Endothelial cell (in vitro differentiated cells): ENCODE data around the gene TSPAN2. TPM values are rescaled to one million over a fixed set of nuclear protein-coding genes. Genes with fewer than 3 reads are reported as not detected.

Source experiments
- DNase-seq: peaks from one replicate; pipeline ENCODE4 v3.0.0; 2021; ENCODE audit warnings: low spot score
- H3K27ac Mint-ChIP-seq: one replicate; pipeline ENCODE4 v1.8.0; 2021; ENCODE audit warnings: mixed read lengths, inconsistent platforms; ENCODE audit not compliant: unreplicated experiment
- H3K27me3 Mint-ChIP-seq: one replicate; pipeline ENCODE4 v1.8.0; 2021; ENCODE audit warnings: mild to moderate bottlenecking, moderate library complexity, mixed read lengths, inconsistent platforms; ENCODE audit not compliant: unreplicated experiment
- H3K36me3 Mint-ChIP-seq: one replicate; pipeline ENCODE4 v1.8.0; 2021; ENCODE audit warnings: mild to moderate bottlenecking, low read depth, mixed read lengths, inconsistent platforms; ENCODE audit not compliant: unreplicated experiment
- H3K4me1 Mint-ChIP-seq: one replicate; pipeline ENCODE4 v1.8.0; 2021; ENCODE audit warnings: mild to moderate bottlenecking, mixed read lengths, inconsistent platforms; ENCODE audit not compliant: unreplicated experiment
- H3K4me3 Mint-ChIP-seq: one replicate; pipeline ENCODE4 v1.8.0; 2021; ENCODE audit warnings: mild to moderate bottlenecking, mixed read lengths, inconsistent platforms; ENCODE audit not compliant: unreplicated experiment
- H3K9me3 Mint-ChIP-seq: one replicate; pipeline ENCODE4 v1.8.0; 2021; ENCODE audit warnings: mixed read lengths, inconsistent platforms; ENCODE audit not compliant: unreplicated experiment
- total RNA-seq: library from RNA; stranded (reverse); fragmentation: NEBNext Ultra II Directional; extraction: Animal tissue kit (Norgen Biotek cat#: 25700); gene quantifications from one replicate; pipeline ENCODE4 v1.2.1, GENCODE V29; 2021; ENCODE audit not compliant: unreplicated experiment
- TF ChIP-seq, protein P1 (sequence below): fragments of 200-600 bp; sonication (generic); IDR thresholded peaks from one replicate; pipeline ENCODE4 v1.5.0; 2021; ENCODE audit warnings: antibody characterized with exemption; ENCODE audit not compliant: unreplicated experiment

The TSPAN2 gene
- total RNA-seq, 1 donor from 2014 or later: 57.9 TPM

DNA sequence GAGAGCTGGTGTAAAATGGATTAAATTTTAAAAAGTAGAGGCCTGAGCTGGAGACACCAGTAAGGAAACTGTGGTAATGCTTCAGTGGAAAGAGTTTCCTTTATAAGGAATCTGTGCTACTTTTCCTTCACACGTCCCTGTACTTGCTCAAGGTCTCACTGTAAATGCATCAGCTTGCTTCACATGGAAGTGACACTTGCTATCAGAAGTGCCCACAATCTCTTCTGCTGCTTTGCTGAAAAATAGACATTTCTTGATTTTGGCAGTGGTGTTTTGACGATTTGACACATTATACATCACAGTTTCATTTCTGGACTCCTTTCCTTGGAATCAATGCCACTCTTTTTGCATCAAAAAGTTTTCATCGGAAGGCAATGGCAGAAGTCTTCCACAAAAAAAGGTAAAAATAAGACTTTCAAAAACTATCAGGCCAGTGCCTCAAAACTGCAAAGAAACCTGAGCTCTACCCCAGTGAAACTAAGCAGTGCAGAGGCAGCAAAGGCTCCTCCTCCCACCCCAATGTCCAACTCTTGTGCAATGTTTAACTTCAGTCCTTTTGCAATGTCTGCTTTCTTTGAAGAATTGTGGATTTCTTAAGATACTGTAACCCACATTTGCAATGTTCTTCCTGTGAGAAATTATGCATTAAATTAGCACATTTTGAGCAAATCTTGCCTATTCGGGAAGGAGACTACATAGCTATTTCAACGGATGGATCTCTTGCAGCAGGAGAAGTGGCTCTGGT lies 18.4 kb upstream of the TSPAN2 start:
- H3K9me3 Mint-ChIP-seq: no peaks in the 10 kb centered on the region
- peaks cover 5% of the 10 kb centered on the region for H3K27me3 Mint-ChIP-seq
- no peak overlapping the region for H3K27ac Mint-ChIP-seq
- no peak overlapping the region for H3K4me3 Mint-ChIP-seq
- no peak for DNase-seq
- no peaks in the 10 kb centered on the region for H3K36me3 Mint-ChIP-seq
- no peaks in the 10 kb centered on the region for H3K4me1 Mint-ChIP-seq
- TF ChIP-seq, protein P1, sequence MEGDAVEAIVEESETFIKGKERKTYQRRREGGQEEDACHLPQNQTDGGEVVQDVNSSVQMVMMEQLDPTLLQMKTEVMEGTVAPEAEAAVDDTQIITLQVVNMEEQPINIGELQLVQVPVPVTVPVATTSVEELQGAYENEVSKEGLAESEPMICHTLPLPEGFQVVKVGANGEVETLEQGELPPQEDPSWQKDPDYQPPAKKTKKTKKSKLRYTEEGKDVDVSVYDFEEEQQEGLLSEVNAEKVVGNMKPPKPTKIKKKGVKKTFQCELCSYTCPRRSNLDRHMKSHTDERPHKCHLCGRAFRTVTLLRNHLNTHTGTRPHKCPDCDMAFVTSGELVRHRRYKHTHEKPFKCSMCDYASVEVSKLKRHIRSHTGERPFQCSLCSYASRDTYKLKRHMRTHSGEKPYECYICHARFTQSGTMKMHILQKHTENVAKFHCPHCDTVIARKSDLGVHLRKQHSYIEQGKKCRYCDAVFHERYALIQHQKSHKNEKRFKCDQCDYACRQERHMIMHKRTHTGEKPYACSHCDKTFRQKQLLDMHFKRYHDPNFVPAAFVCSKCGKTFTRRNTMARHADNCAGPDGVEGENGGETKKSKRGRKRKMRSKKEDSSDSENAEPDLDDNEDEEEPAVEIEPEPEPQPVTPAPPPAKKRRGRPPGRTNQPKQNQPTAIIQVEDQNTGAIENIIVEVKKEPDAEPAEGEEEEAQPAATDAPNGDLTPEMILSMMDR: no peak

DNA sequence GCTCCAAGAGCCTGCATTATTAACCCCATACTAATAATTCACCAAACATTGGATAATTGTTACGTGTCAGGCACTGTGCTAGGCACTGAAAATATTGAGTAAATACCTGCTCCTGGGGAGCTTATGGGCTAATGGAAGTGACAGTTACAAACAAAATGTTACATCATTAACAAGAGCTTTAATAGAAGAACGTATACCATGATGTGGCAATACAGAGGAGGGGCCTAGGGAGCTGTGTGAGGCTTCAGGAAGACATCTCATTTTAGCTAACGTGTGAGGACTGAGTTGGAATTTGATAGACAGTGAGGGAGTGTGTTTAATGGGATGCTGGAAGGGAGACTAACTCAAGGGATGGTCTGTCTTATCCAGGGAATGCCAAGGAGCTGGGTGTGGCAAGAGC lies 16.5 kb upstream of the TSPAN2 start:
- DNase-seq: no peak
- no peaks in the 10 kb centered on the region for H3K36me3 Mint-ChIP-seq
- no peak overlapping the region for H3K4me3 Mint-ChIP-seq
- H3K27ac Mint-ChIP-seq: no peak overlapping the region
- no peaks in the 10 kb centered on the region for H3K4me1 Mint-ChIP-seq
- H3K9me3 Mint-ChIP-seq: no peaks in the 10 kb centered on the region
- H3K27me3 Mint-ChIP-seq: peaks cover 5% of the 10 kb centered on the region
- TF ChIP-seq, protein P1: no peak

DNA sequence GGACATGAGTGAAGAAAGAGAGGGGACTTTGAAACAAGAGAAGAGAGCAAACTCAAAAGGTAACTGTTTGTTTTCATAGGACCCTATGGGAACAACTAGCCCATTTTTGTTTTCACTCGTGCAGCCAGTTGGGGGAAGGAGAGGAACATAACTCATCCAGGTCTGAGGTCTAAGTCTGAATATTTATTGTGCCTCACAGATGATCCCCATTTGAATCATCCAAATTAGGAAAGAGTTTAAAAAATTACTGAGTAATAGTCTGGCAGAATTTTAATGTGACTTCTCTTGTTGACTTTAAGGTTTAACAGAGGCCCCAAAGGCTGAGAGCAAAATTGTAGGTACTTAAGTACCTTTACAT lies 10.4 kb upstream of the TSPAN2 start:
- Mint-ChIP-seq H3K4me1 (peaks cover 14% of the 10 kb centered on the region), H3K27ac (peak overlapping the region; percentile 92), H3K36me3 (no peaks in the 10 kb centered on the region), H3K4me3 (no peak overlapping the region), H3K9me3 (no peaks in the 10 kb centered on the region), H3K27me3 (no peaks in the 10 kb centered on the region)
- no peak for DNase-seq
- TF ChIP-seq, protein P1: no peak

DNA sequence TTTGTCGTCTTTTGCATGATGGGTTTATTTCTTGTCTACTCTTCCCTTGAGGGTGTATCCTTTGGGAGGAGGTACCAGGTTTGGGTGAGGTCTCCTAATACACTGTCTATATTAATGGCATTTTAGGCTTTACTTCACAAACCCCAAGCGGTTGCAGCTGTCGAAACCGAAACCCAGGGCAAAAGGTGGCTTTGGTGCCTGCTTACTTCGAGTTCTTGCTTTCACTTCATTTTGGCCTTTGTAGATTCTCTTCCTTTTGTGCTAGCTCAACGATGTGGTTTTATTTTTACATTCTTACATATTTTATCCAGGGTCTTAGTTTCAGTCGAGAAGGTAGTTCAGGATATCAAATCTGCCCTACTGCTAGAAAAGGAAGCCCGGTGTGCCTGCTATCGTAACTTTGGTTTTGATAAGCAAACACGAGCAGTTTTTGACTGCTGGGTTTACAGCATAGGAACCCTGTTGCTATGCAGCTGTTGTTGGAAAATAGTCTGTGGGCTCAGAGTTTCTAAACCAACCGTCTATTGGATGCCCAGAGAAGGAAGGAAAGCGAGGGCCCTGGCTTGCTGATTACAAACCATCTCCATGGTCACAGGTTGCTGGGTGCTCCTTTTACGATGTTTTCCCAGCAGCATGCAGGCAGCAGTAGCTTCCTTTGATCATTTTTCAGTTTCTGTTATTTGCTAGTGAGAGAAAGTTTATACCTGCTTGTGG lies 9.8 kb upstream of the TSPAN2 start:
- TF ChIP-seq, protein P1: no peak
- Mint-ChIP-seq H3K36me3 (no peaks in the 10 kb centered on the region), H3K9me3 (no peaks in the 10 kb centered on the region), H3K4me1 (peaks cover 14% of the 10 kb centered on the region), H3K4me3 (no peak overlapping the region), H3K27ac (peak overlapping the region; percentile 92), H3K27me3 (no peaks in the 10 kb centered on the region)
- peak; percentile 26 for DNase-seq

DNA sequence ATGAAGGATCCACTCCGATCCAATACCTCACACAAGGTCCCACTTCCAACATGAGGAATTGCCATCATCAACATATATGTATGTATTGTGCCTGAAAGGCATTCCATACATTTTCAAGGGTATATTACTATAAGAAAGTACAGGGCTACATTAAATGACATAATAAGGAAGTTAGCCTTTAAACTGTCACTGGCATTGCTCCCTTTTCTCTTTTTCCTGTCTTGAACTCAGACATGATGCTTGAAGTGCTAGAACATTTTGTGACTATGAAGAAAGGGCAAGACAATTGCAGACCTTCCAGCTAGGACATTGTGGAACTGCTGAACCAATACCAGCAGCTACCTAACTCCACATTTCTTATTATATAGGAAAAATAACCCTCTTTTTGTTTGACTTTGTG lies 2.9 kb upstream of the TSPAN2 start:
- H3K27ac Mint-ChIP-seq: no peak overlapping the region
- no peak overlapping the region for H3K4me3 Mint-ChIP-seq
- H3K4me1 Mint-ChIP-seq: peaks cover 27% of the 10 kb centered on the region
- H3K9me3 Mint-ChIP-seq: no peaks in the 10 kb centered on the region
- H3K36me3 Mint-ChIP-seq: no peaks in the 10 kb centered on the region
- DNase-seq: no peak
- no peaks in the 10 kb centered on the region for H3K27me3 Mint-ChIP-seq
- TF ChIP-seq, protein P1: no peak
